HG02970 (cell line): ENCODE results near the gene CCDC33.

Experiments used
- ATAC-seq: cut with Tn5 transposase; IDR thresholded peaks from one replicate; pipeline ENCODE4 v1.9.1; 2021; ENCODE audit warnings: mild to moderate bottlenecking, moderate library complexity, moderate number of reproducible peaks; ENCODE audit not compliant: unreplicated experiment, low FRiP score

The CCDC33 gene

GRCh38 chr15:74374648-74375302, 138.6 kb downstream of the CCDC33 start:
- peak; percentile 23 for ATAC-seq

- ATAC-seq: no peak
Measured at GRCh38 chr15:74375303-74375693, 139.2 kb downstream of the CCDC33 start.

GRCh38 chr15:74376226-74376625, 140.1 kb downstream of the CCDC33 start:
- ATAC-seq: no peak

- ATAC-seq: no peak
Measured at GRCh38 chr15:74376825-74377581, 140.9 kb downstream of the CCDC33 start.

- ATAC-seq: no peak
Measured at GRCh38 chr15:74377831-74378766, 142.0 kb downstream of the CCDC33 start.

GRCh38 chr15:74378848-74379247, 142.7 kb downstream of the CCDC33 start:
- ATAC-seq: no peak

- ATAC-seq: no peak
Measured at GRCh38 chr15:74380361-74381189, 144.4 kb downstream of the CCDC33 start.

- ATAC-seq: no peak
Measured at GRCh38 chr15:74381190-74381453, 145.0 kb downstream of the CCDC33 start.

GRCh38 chr15:74381481-74381880, 145.4 kb downstream of the CCDC33 start:
- no peak for ATAC-seq

- peak; percentile 35 for ATAC-seq
Measured at GRCh38 chr15:74382004-74382816, 146.1 kb downstream of the CCDC33 start.

- ATAC-seq: peak; percentile 5
Measured at GRCh38 chr15:74383286-74383685, 147.2 kb downstream of the CCDC33 start.

- peak; percentile 43 for ATAC-seq
Measured at GRCh38 chr15:74383695-74384565, 147.8 kb downstream of the CCDC33 start.

- no peak for ATAC-seq
Measured at GRCh38 chr15:74384566-74384880, 148.4 kb downstream of the CCDC33 start.

GRCh38 chr15:74384881-74385643, 148.9 kb downstream of the CCDC33 start:
- ATAC-seq: peak; percentile 51

GRCh38 chr15:74385733-74386132, 149.6 kb downstream of the CCDC33 start:
- no peak for ATAC-seq
